ENCODE results near the gene OTOS. TPM values are rescaled to one million over a fixed set of nuclear protein-coding genes. Genes with fewer than 3 reads are reported as not detected.

The OTOS gene
- total RNA-seq, 1 donor from 2014 or later = not detected

DNA sequence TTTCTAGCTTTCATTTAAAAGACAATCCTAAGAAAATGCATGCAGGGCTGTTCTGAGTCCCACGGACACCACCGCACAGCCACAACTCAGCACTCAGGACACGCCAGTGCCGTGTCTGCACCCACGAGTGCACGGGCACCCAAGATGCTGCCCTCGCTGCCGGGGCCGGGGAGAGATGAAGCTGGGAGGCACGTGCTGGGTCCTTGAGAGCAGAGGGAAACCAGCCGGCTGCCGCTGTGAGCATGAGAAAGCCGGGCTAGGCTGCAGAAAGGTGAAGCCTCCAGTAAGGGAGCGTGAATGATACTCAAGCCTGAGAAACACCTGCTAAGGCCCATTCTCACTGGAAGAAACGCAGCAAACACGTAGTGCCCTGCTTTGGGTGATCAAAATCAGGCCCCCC lies 9.2 kb downstream of the OTOS start:
- TF ChIP-seq, protein P1, sequence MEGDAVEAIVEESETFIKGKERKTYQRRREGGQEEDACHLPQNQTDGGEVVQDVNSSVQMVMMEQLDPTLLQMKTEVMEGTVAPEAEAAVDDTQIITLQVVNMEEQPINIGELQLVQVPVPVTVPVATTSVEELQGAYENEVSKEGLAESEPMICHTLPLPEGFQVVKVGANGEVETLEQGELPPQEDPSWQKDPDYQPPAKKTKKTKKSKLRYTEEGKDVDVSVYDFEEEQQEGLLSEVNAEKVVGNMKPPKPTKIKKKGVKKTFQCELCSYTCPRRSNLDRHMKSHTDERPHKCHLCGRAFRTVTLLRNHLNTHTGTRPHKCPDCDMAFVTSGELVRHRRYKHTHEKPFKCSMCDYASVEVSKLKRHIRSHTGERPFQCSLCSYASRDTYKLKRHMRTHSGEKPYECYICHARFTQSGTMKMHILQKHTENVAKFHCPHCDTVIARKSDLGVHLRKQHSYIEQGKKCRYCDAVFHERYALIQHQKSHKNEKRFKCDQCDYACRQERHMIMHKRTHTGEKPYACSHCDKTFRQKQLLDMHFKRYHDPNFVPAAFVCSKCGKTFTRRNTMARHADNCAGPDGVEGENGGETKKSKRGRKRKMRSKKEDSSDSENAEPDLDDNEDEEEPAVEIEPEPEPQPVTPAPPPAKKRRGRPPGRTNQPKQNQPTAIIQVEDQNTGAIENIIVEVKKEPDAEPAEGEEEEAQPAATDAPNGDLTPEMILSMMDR (IDR thresholded peaks at IDR 0.05; ENCODE audit: unreplicated experiment) = no peak
- no peak overlapping the region for H3K4me3 Mint-ChIP-seq (ENCODE audit: low read depth)
- no peaks in the 10 kb centered on the region for H3K9me3 Mint-ChIP-seq (ENCODE audit: low read depth)
- H3K27ac Mint-ChIP-seq = no peak overlapping the region
- H3K27me3 Mint-ChIP-seq = peaks cover under 1% of the 10 kb centered on the region
- peaks cover 12% of the 10 kb centered on the region for H3K36me3 Mint-ChIP-seq (ENCODE audit: insufficient read depth)
- DNase-seq (ENCODE audit: low spot score, unreplicated experiment) = no peak
- peaks cover 11% of the 10 kb centered on the region for H3K4me1 Mint-ChIP-seq (ENCODE audit: low read depth)

DNA sequence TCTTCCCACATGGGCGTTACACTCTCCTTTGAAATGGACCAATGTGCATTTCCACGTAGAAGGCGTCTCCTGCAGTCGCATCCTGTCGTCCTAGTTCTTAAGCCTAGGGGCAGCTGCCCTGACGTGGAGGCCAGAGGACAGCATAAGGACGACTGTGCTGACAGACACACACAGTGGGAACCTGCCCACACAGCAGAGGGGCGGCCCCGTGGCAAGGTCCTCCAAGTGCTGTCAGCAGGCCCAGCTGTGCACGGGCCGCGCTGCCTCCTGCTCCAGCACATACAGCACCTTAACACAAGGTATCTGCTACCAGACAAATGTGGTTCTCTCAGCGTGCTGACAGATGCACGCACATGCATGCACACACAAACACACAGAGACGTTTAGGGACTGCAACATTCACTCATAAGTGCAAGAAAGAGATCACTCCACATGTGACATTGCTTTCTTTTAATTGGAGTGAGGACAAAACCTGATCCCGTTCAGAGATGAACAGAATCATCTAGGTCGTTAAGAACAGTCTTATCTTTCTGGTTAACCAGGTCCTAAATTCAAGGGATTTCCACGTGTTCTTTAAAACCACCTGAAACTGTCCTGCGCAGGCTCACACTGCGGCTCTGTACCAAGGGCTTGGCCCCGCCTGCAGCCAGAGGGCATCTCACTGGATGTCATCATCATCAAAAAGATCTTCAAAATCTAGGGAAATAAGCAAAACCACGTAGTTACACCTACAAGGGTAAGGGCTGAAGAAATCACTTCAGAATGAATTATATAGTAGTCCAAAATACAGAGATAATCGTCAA lies 9.9 kb downstream of the OTOS start:
- TF ChIP-seq, protein P1 (IDR thresholded peaks at IDR 0.05; ENCODE audit: unreplicated experiment) = no peak
- H3K9me3 Mint-ChIP-seq (ENCODE audit: low read depth) = no peaks in the 10 kb centered on the region
- no peak overlapping the region for H3K4me3 Mint-ChIP-seq (ENCODE audit: low read depth)
- H3K27ac Mint-ChIP-seq = no peak overlapping the region
- DNase-seq (ENCODE audit: low spot score, unreplicated experiment) = no peak
- no peaks in the 10 kb centered on the region for H3K27me3 Mint-ChIP-seq
- peaks cover 11% of the 10 kb centered on the region for H3K4me1 Mint-ChIP-seq (ENCODE audit: low read depth)
- peaks cover 14% of the 10 kb centered on the region for H3K36me3 Mint-ChIP-seq (ENCODE audit: insufficient read depth)

DNA sequence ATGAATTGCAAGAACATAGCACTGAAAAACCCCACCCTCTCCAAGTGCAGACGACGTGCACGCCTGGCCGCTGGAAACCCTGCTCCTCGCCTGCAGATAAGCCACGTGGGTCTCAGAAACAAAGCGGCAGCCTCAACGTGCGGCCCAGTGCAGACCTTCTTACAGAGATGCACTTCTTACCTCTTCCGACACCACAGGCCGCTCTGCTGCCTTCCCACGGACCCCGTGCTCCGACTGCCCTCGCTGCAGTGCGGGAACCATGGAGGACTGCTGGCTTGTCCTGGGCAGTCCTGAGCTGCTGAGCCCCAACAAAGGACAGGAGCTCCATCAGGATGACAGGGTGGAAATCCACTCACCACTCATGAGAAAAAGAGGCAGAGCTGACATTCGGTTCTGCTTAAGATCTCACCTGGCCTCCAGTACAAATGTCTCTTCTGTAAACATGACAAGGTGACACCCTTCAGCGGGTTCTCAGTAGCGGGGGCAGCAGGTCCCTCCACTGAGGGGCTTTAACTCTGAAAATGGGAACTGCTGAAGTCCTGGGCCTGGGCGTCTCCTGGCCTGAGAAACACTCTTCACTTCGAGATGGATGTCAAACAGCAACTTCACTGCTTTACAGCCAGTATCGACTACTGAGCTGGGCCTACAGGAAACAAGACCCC lies 10.6 kb downstream of the OTOS start:
- Mint-ChIP-seq H3K4me3 (ENCODE audit: low read depth) (no peak overlapping the region), H3K36me3 (ENCODE audit: insufficient read depth) (peaks cover 14% of the 10 kb centered on the region), H3K4me1 (ENCODE audit: low read depth) (peaks cover 5% of the 10 kb centered on the region), H3K27me3 (no peaks in the 10 kb centered on the region), H3K9me3 (ENCODE audit: low read depth) (no peaks in the 10 kb centered on the region), H3K27ac (no peak overlapping the region)
- TF ChIP-seq, protein P1 (IDR thresholded peaks at IDR 0.05; ENCODE audit: unreplicated experiment) = no peak
- DNase-seq (ENCODE audit: low spot score, unreplicated experiment) = no peak

DNA sequence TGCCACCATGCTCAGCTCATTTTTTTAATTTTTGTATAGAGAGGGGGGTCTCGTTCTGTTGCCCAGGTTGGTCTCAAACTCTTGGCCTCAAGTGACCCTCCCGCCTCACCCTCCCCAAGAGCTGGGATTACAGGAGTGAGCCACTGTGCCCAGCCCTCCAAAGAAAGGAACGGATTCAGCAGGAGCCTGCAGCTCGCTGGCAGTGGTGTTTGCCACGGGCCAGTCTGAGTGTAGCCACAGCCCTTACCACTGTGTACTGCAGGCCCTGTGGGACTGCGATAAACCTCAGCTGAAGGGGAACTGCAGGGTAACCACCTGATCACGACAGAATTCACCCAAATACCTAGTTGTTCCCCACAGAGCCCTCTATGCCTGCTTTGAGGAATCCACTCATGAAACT lies 11.1 kb downstream of the OTOS start:
- H3K27ac Mint-ChIP-seq = no peak overlapping the region
- DNase-seq (ENCODE audit: low spot score, unreplicated experiment) = no peak
- H3K4me1 Mint-ChIP-seq (ENCODE audit: low read depth) = no peaks in the 10 kb centered on the region
- H3K4me3 Mint-ChIP-seq (ENCODE audit: low read depth) = no peak overlapping the region
- TF ChIP-seq, protein P1 (IDR thresholded peaks at IDR 0.05; ENCODE audit: unreplicated experiment) = no peak
- H3K36me3 Mint-ChIP-seq (ENCODE audit: insufficient read depth) = peaks cover 14% of the 10 kb centered on the region
- no peaks in the 10 kb centered on the region for H3K27me3 Mint-ChIP-seq
- H3K9me3 Mint-ChIP-seq (ENCODE audit: low read depth) = no peaks in the 10 kb centered on the region

DNA sequence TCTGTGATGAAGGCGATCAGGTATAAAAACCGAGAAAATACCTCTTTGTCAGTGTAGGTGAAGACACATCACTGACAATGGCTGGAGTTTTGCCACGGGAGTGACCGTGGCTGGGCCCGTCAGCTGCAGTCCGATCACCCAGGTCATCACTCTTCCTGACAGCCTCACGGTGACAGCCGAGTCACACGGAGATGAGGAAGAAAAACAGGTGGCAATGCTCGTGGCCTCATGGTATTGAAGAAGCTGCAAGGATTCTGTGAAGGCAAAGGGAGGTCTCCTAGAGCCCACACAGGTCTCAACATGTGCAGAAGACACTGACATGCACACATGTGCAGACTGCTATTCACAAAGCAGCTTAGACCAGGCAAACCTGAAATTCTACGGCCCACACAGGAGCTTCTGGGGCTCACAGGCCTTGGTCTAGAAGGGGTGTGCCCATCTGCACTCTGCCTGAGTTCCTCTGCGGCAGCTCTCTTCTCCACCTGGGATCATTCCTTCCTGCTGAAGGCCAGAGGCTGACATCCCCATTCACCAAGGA lies 11.8 kb downstream of the OTOS start:
- TF ChIP-seq, protein P1 (IDR thresholded peaks at IDR 0.05; ENCODE audit: unreplicated experiment) = no peak
- Mint-ChIP-seq H3K27me3 (no peaks in the 10 kb centered on the region), H3K27ac (no peak overlapping the region), H3K4me1 (ENCODE audit: low read depth) (no peaks in the 10 kb centered on the region), H3K4me3 (ENCODE audit: low read depth) (no peak overlapping the region), H3K36me3 (ENCODE audit: insufficient read depth) (peaks cover 14% of the 10 kb centered on the region), H3K9me3 (ENCODE audit: low read depth) (no peaks in the 10 kb centered on the region)
- no peak for DNase-seq (ENCODE audit: low spot score, unreplicated experiment)

All from progenitor cell of endocrine pancreas (in vitro differentiated cells).